MM.1S (cell line): ENCODE results near the gene PGPEP1.
"Not testable (repeated sequence)": the region's sequence is repeated elsewhere in the genome, so short reads cannot be mapped to it uniquely, and the experiment has no call there.

Source experiments
- EZH2 ChIP-seq: fragments of 300-600 bp; sonication (generic); optimal IDR thresholded peaks from 2 replicates; pipeline ENCODE3; 2017; ENCODE audit warnings: low read depth, mild to moderate bottlenecking, antibody characterized with exemption, low read length, mixed read lengths
- EZH2phosphoT487 ChIP-seq: fragments of 300-600 bp; sonication (generic); IDR thresholded peaks from 2 replicates; pipeline ENCODE4 v1.6.1; 2018; ENCODE audit warnings: antibody characterized with exemption, low read length
- TF ChIP-seq, protein P1 (sequence below): fragments of 300-600 bp; sonication (generic); IDR thresholded peaks from 2 replicates; pipeline ENCODE4 v1.5.1; 2016; ENCODE audit warnings: antibody characterized with exemption, low read length, mixed read lengths

DNA sequence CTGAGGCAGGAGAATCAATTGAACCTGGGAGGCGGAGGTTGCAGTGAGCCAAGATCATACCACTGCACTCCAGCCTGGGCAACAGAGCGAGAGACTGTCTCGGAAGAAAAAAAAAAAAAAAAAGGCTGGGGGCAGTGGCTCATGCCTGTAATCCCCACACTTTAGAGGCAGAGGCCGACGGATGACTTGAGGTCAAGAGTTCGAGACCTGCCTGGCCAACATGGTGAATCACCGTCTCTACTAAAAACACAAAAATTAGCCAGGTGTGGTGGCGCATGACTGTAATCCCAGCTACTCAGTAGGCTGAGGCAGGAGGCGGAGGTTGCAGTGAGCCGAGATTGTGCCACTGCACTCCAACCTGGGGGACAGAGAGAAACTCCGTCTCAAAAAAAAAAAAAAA, 43.2 kb downstream of the PGPEP1 start:
- TF ChIP-seq, protein P1, sequence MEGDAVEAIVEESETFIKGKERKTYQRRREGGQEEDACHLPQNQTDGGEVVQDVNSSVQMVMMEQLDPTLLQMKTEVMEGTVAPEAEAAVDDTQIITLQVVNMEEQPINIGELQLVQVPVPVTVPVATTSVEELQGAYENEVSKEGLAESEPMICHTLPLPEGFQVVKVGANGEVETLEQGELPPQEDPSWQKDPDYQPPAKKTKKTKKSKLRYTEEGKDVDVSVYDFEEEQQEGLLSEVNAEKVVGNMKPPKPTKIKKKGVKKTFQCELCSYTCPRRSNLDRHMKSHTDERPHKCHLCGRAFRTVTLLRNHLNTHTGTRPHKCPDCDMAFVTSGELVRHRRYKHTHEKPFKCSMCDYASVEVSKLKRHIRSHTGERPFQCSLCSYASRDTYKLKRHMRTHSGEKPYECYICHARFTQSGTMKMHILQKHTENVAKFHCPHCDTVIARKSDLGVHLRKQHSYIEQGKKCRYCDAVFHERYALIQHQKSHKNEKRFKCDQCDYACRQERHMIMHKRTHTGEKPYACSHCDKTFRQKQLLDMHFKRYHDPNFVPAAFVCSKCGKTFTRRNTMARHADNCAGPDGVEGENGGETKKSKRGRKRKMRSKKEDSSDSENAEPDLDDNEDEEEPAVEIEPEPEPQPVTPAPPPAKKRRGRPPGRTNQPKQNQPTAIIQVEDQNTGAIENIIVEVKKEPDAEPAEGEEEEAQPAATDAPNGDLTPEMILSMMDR: not testable (repeated sequence)
- TF ChIP-seq EZH2, EZH2phosphoT487: not testable (repeated sequence)
